Spleen (tissue), 11 donors: ENCODE measurements around the gene PRIM2. TPM values are rescaled to one million over a fixed set of nuclear protein-coding genes. Genes with fewer than 3 reads are reported as not detected.
"Not testable (repeated sequence)": the region's sequence is repeated elsewhere in the genome, so short reads cannot be mapped to it uniquely, and the experiment has no call there.

Source experiments
- DNase-seq: peaks from one replicate; pipeline ENCODE4 v3.0.0-alpha.2; 2020
- H3K27ac ChIP-seq, 8 donors: fragments of 200-600 bp; sonication (generic) in 7 of 8; 1 replicate in 4 of 8; 2 replicates in 4 of 8; pipeline versions ENCODE4 v1.5.0 to v1.8.0; 2016 to 2021; ENCODE audit warnings: inconsistent platforms in 4 of 8, mild to moderate bottlenecking in 4 of 8, moderate library complexity in 1 of 8
- H3K27me3 ChIP-seq, 7 donors: fragments of 200-600 bp; sonication (generic) in 6 of 7; replicated peaks in 1 of 7; 1 replicate in 4 of 7; 2 replicates in 3 of 7; pipeline versions ENCODE4 v1.5.0 to v1.8.0; 2016 to 2021; ENCODE audit warnings: inconsistent platforms in 3 of 7, mild to moderate bottlenecking in 1 of 7
- H3K36me3 ChIP-seq, 6 donors: fragments of 200-600 bp; sonication (generic) in 5 of 6; 1 replicate in 4 of 6; 2 replicates in 2 of 6; pipeline versions ENCODE4 v1.5.0 to v1.8.0; 2016 to 2021; ENCODE audit warnings: inconsistent platforms in 2 of 6
- H3K4me1 ChIP-seq, 6 donors: fragments of 200-600 bp; sonication (generic) in 5 of 6; 1 replicate in 3 of 6; 2 replicates in 3 of 6; pipeline versions ENCODE4 v1.5.0 to v1.8.0; 2016 to 2021; ENCODE audit warnings: inconsistent platforms in 3 of 6
- H3K4me3 ChIP-seq, 8 donors: fragments of 200-600 bp; sonication (generic) in 7 of 8; 1 replicate in 4 of 8; 2 replicates in 4 of 8; pipeline versions ENCODE4 v1.5.0 to v1.8.0; 2016 to 2021; ENCODE audit warnings: inconsistent platforms in 4 of 8, mild to moderate bottlenecking in 4 of 8, moderate library complexity in 2 of 8
- H3K9me3 ChIP-seq, 8 donors: fragments of 200-600 bp; sonication (generic) in 7 of 8; 1 replicate in 4 of 8; 2 replicates in 4 of 8; pipeline versions ENCODE4 v1.5.0 to v1.8.0; 2016 to 2021; ENCODE audit warnings: inconsistent platforms in 4 of 8
- WGBS, 5 donors: extraction: QIAGEN DNeasy Blood & Tissue Kit in 3 of 5; methylation state at CpG; one replicate each; pipeline versions ENCODE4 v1.1.5 to v1.1.7; 2013 to 2018; 5-methylcytosine and 5-hydroxymethylcytosine counted together
- intact Hi-C: fragments of 100-400 bp; cut with DNase I; formaldehyde crosslinking; loops from one replicate; pipeline ENCODE4 v1.15.0; 2023; ENCODE audit warnings: low total_unique reads
- polyA plus RNA-seq, 3 donors: library from polyadenylated mRNA; stranded (reverse); fragments of 200-250 nt; gene quantifications; one replicate each; pipeline ENCODE4 v1.2.1, GENCODE V29; 2013
- total RNA-seq, 7 donors: library from RNA; depleted of rRNA in 3 of 7; stranded (reverse); fragments of >200 nt in 3 of 7; fragmentation: NEBNext Ultra II Directional in 4 of 7; extraction: Animal tissue kit (Norgen Biotek cat#: 25700) in 4 of 7; gene quantifications; one replicate each; pipeline versions ENCODE4 v1.1.0 to v1.2.1, GENCODE V29; 2016 to 2021
- donor health status: healthy with polysubstance abuse.
- donor health status: DM: no; HTN: no; CAD: no; lungs with moderate emphysema.
- donor health status: DM: no; HTN: no; CAD: no.
- donor health status: Bipolar disorder and iron deficiency.
- donor health status: healthy.
- donor health status: DM: no; HTN: no; CAD: no.
- donor health status: DM: yes; HTN: yes; CAD: no.

Gene PRIM2
- total and polyA plus RNA-seq, 10 donors, result 6.0 to 20.2 (median 13.9) TPM

GRCh38 chr6:57572844-57573243, 255.4 kb downstream of the PRIM2 start:
- DNase-seq, H3K36me3 ChIP-seq, H3K27ac ChIP-seq, H3K9me3 ChIP-seq, H3K4me3 ChIP-seq, H3K27me3 ChIP-seq, intact Hi-C loops, H3K4me1 ChIP-seq: not testable (repeated sequence)
- WGBS, 5 donors, result 100% methylated on average over 1 of the region's 1 CpG

- DNase-seq, H3K27ac ChIP-seq, H3K9me3 ChIP-seq, intact Hi-C loops, H3K4me1 ChIP-seq, H3K4me3 ChIP-seq, H3K36me3 ChIP-seq, H3K27me3 ChIP-seq: not testable (repeated sequence)
- WGBS, 5 donors, result 93 to 100% (median 100%) methylated on average over 1 of the region's 1 CpG
These were observed 259.6 kb downstream of the PRIM2 start for GRCh38 chr6:57577023-57577422.

GRCh38 chr6:57579489-57579888, 262.1 kb downstream of the PRIM2 start:
- intact Hi-C loops, DNase-seq, H3K27me3 ChIP-seq, H3K4me1 ChIP-seq, H3K27ac ChIP-seq, H3K36me3 ChIP-seq, H3K9me3 ChIP-seq, H3K4me3 ChIP-seq: not testable (repeated sequence)

- H3K9me3 ChIP-seq, H3K36me3 ChIP-seq, H3K4me1 ChIP-seq, DNase-seq, H3K27ac ChIP-seq, intact Hi-C loops, H3K4me3 ChIP-seq, H3K27me3 ChIP-seq: not testable (repeated sequence)
- 93 to 99% (median 95%) methylated on average over 3 of the region's 3 CpGs for WGBS, 5 donors
These were observed 264.2 kb downstream of the PRIM2 start for GRCh38 chr6:57581586-57581985.

GRCh38 chr6:57601105-57601504, 283.7 kb downstream of the PRIM2 start:
- H3K4me1 ChIP-seq, H3K27ac ChIP-seq, DNase-seq, H3K4me3 ChIP-seq, H3K27me3 ChIP-seq, intact Hi-C loops, H3K9me3 ChIP-seq: not testable (repeated sequence)
- peaks cover 0 to 28% (median 2%) of the 10 kb centered on the region in 6 donors for H3K36me3 ChIP-seq
- 88 to 91% (median 91%) methylated on average over 3 of the region's 3 CpGs for WGBS, 5 donors

- H3K4me1 ChIP-seq, H3K27ac ChIP-seq, H3K4me3 ChIP-seq, H3K27me3 ChIP-seq, H3K9me3 ChIP-seq, intact Hi-C loops, DNase-seq: not testable (repeated sequence)
- H3K36me3 ChIP-seq, result peaks cover 0 to 39% (median 2%) of the 10 kb centered on the region in 6 donors
These were observed 287.9 kb downstream of the PRIM2 start for GRCh38 chr6:57605303-57605702.

DNA sequence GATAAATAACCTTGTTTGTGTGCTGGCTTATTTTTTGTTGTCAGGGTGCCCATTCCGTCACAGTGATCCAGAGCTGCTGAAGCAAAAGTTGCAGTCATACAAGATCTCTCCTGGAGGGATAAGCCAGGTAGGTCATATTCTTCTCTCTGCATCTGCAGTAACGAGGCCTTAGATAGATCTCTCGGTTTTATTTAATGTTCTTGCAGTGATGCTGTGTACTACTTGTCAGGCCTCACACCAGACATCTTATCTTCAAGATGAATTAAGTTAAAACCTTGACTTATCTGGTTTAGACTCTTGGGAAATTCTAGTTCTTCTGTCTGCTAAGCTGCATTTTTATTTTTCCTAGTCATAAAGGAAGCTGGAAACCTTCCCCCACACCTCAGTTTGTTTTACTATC, 288.9 kb downstream of the PRIM2 start:
- H3K27me3 ChIP-seq, H3K4me3 ChIP-seq, H3K27ac ChIP-seq, DNase-seq, intact Hi-C loops, H3K9me3 ChIP-seq, H3K4me1 ChIP-seq: not testable (repeated sequence)
- WGBS, 5 donors, result 88 to 97% (median 93%) methylated on average over 3 of the region's 3 CpGs
- H3K36me3 ChIP-seq, result peaks cover 0 to 34% (median 2%) of the 10 kb centered on the region in 6 donors

- peaks cover 0 to 17% (median 0%) of the 10 kb centered on the region in 6 donors for H3K36me3 ChIP-seq
- intact Hi-C loops, result not testable (repeated sequence)
These were observed 293.2 kb downstream of the PRIM2 start for GRCh38 chr6:57610612-57611011.

GRCh38 chr6:57618959-57619358, 301.5 kb downstream of the PRIM2 start:
- WGBS, 5 donors, result 92 to 96% (median 96%) methylated on average over 6 of the region's 6 CpGs
- intact Hi-C loops, H3K27me3 ChIP-seq, DNase-seq, H3K4me3 ChIP-seq, H3K4me1 ChIP-seq, H3K27ac ChIP-seq, H3K9me3 ChIP-seq: not testable (repeated sequence)
- H3K36me3 ChIP-seq, result peaks cover 0 to 11% (median 0%) of the 10 kb centered on the region in 6 donors

More at GRCh38 chr6:57610612-57611011, 293.2 kb downstream of the PRIM2 start:
- H3K4me1 ChIP-seq, H3K27me3 ChIP-seq, H3K27ac ChIP-seq, H3K9me3 ChIP-seq, DNase-seq, H3K4me3 ChIP-seq: not testable (repeated sequence)
- WGBS, 5 donors, result 95% methylated on average over 2 of the region's 2 CpGs; no CpG with 5 or more reads in 3 of the 5 donors

DNA sequence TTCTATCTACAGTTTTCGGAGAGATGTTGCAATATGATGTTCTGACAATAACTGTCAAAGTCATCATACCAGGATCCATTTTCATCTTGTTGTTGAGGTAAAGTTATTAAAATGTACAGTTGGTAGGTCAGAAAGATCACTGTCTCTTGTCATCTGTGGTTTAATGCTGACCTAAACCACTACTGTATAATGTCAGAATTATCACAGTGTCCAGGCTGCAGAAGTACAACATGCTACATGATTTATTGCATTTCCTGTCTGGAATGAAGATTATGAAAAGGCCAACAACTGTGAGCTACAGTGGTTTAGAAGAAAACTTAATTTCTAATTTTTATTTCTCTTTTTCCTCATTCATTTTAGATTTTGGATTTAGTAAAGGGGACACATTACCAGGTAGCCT, 314.3 kb downstream of the PRIM2 start:
- H3K4me3 ChIP-seq, H3K27me3 ChIP-seq, DNase-seq, H3K27ac ChIP-seq, H3K9me3 ChIP-seq, H3K4me1 ChIP-seq, intact Hi-C loops: not testable (repeated sequence)
- 50 to 92% (median 86%) methylated on average over 1 of the region's 1 CpG for WGBS, 5 donors
- peaks cover 0 to 21% (median 0%) of the 10 kb centered on the region in 6 donors for H3K36me3 ChIP-seq

DNA sequence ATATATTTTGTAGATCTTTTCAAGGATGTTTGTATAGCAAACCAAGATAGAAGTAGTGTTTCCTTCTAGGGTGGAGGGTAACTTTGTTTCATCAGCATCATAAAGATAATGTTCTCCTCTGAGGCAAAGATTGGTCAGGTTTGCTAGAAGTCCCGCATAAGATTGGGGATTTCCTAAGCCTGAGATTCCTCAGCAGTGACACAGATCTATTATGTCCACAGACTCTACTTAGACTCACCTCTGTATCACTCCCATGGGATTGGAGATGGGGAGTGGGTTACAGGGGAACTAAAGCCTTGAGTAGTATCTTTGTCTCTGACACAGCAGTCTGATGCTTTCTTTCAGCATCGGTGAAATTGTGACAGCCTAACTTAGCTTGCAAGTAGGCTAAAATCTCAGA, 341.1 kb downstream of the PRIM2 start:
- intact Hi-C loops, H3K4me1 ChIP-seq: not testable (repeated sequence)
- WGBS, 5 donors, result 46 to 97% (median 83%) methylated on average over 2 of the region's 2 CpGs

DNA sequence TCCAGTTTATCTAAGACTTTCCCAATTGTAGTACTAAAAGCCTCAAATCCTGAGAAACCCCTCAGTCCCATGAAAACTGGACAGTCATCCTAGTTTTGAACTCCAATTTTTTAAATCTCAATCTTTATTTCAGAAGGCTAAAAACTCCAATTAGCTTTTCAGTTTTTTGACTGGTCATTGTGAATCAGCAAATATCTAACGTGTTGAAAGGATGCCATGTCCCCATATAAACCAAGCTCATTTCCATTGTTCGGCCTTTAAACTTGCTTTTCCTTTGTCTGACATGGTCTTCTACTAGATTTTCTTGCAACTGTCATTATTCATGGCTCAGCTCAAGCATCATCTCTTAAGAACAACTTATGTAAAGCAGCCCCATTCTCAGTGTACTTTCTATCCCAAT, 342.4 kb downstream of the PRIM2 start:
- intact Hi-C loops, H3K27ac ChIP-seq, H3K36me3 ChIP-seq, DNase-seq, H3K9me3 ChIP-seq, H3K27me3 ChIP-seq, H3K4me3 ChIP-seq, H3K4me1 ChIP-seq: not testable (repeated sequence)
- 32 to 53% (median 42%) methylated on average over 2 of the region's 2 CpGs for WGBS, 5 donors

More for the DNA sequence above, 341.1 kb downstream of the PRIM2 start:
- H3K36me3 ChIP-seq, H3K27me3 ChIP-seq, DNase-seq, H3K4me3 ChIP-seq, H3K9me3 ChIP-seq, H3K27ac ChIP-seq: not testable (repeated sequence)
